Prostate gland (tissue), 2 donors: Measurements from ENCODE around the gene TGFBR3. TPM values are rescaled to one million over a fixed set of nuclear protein-coding genes. Genes with fewer than 3 reads are reported as not detected.

Experiments
- DNase-seq: peaks from one replicate; pipeline ENCODE4 v3.0.0-alpha.2; 2019; ENCODE audit warnings: low spot score
- H3K27ac ChIP-seq, 2 donors: fragments of 200-600 bp; sonication (generic); 2 replicates each; pipeline ENCODE4 v1.5.1; 2017 to 2019
- H3K27me3 ChIP-seq: fragments of 200-600 bp; sonication (generic); replicated peaks from 2 replicates; pipeline ENCODE4 v1.5.1; 2019; ENCODE audit not compliant: insufficient read depth
- H3K36me3 ChIP-seq, 2 donors: fragments of 200-600 bp; sonication (generic); 1 replicate in 1 of 2; 2 replicates in 1 of 2; pipeline versions ENCODE4 v1.5.1 to v1.8.1; 2017 to 2019
- H3K4me1 ChIP-seq: fragments of 200-600 bp; sonication (generic); replicated peaks from 2 replicates; pipeline ENCODE4 v1.5.1; 2019
- H3K4me3 ChIP-seq, 2 donors: fragments of 200-600 bp; sonication (generic); 2 replicates each; pipeline ENCODE4 v1.5.1; 2017 to 2019
- H3K9me3 ChIP-seq: fragments of 200-600 bp; sonication (generic); 2 replicates; pipeline ENCODE4 v1.5.1; 2017
- CTCF ChIP-seq, 4 experiments: fragments of 200-600 bp in 2 of 4; fragments of 450-650 bp in 2 of 4; sonication (generic) in 2 of 4; IDR thresholded peaks; 1 replicate in 3 of 4; 2 replicates in 1 of 4; pipeline ENCODE4 v1.5.1; 2016 to 2019; ENCODE audit warnings: antibody characterized with exemption in 4 of 4, mild to moderate bottlenecking in 2 of 4, moderate library complexity in 2 of 4
- POLR2A ChIP-seq: fragments of 450-650 bp; IDR thresholded peaks from one replicate; pipeline ENCODE4 v1.6.1; 2016; ENCODE audit warnings: antibody characterized with exemption, mild to moderate bottlenecking
- POLR2AphosphoS5 ChIP-seq: sonication (generic); formaldehyde crosslinking; IDR thresholded peaks from one replicate; pipeline ENCODE4 v1.6.1; 2017; ENCODE audit warnings: antibody characterized with exemption
- WGBS: methylation state at CpG from one replicate; pipeline ENCODE4 v1.1.5; 2018; 5-methylcytosine and 5-hydroxymethylcytosine counted together
- intact Hi-C: fragments of 100-400 bp; cut with DNase I; formaldehyde crosslinking; loops from one replicate; pipeline ENCODE4 v1.14.2; 2022
- total RNA-seq, 2 donors: library from RNA; depleted of rRNA; stranded (reverse); fragments of >200 nt; gene quantifications; one replicate each; pipeline ENCODE4 v1.1.0, GENCODE V29; 2016

TGFBR3 gene
- total RNA-seq, 2 donors from 2014 or later, result 26.4 to 51.7 TPM

DNA sequence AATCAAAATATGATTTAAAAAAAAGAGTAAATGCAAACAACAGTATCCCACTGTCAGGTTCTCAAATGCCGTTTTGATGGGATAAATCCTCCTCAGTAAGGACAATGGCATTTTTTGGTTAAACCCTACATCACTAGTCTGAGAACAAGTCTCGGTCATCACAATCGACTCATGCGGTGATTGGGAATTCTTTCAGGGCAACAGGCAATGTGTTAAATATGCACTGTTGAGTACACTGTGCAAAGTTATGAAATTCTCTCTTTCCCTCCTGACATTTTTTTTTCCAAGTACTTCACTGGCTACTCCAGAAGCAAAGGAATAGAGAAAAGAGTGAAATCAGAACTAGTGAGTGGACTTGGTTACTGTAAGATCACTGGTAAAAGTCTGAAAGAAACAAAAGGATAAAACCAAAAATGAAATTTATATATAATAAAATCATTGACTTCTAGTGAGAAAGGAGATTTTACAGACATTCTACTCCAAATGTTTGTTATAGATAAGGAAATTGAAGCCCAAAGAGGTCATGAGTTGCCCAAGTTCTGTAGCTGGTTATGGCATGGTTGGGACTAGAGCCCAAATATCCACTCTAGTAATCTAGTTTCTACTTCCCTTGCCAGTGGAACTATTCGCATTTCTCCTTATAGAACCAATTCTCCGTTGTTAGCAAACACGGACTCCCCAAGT, 111.3 kb downstream of the TGFBR3 start:
- TF ChIP-seq CTCF (IDR thresholded peaks at IDR 0.05) (no peak), POLR2A (no peak), POLR2AphosphoS5 (no peak)
- H3K27me3 ChIP-seq, result no peaks in the 10 kb centered on the region
- no peak overlapping the region for H3K27ac ChIP-seq
- no peak for DNase-seq
- H3K4me3 ChIP-seq, result no peak overlapping the region
- no peaks in the 10 kb centered on the region for H3K36me3 ChIP-seq
- intact Hi-C loops, result loop anchor here (5.0 kb wide), 1 partner anchor 32 kb away; no protein-coding TSS in a partner anchor
- H3K4me1 ChIP-seq, result no peaks in the 10 kb centered on the region
- WGBS, result 84% methylated on average over 7 of the region's 7 CpGs
- H3K9me3 ChIP-seq, result no peaks in the 10 kb centered on the region

DNA sequence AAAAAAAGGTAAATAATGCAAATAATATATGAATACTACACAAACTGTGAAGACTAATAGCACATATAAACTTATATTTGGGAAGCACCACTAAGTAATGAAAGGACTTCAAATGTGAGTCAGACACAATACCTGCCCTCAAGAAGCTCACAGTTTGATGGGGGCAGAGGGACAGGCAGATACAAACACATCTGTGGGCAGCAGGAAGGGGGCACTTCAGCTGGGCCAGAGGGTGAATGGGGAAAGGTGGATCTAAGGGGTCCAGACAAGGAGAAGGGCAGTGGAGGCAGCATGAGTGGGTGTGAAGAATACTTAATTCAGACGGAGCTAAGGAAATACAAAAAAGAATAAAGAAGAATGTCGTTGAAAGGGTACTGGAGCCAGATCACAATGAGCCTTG, 114.2 kb downstream of the TGFBR3 start:
- intact Hi-C loops, result no loop called here
- TF ChIP-seq POLR2A, result no peak
- TF ChIP-seq POLR2AphosphoS5, result no peak
- TF ChIP-seq CTCF (IDR thresholded peaks at IDR 0.05), result no peak
- Histone ChIP-seq H3K36me3 (no peaks in the 10 kb centered on the region), H3K27me3 (no peaks in the 10 kb centered on the region), H3K9me3 (no peaks in the 10 kb centered on the region), H3K4me1 (no peaks in the 10 kb centered on the region), H3K27ac (no peak overlapping the region), H3K4me3 (no peak overlapping the region)
- 92% methylated on average over 2 of the region's 2 CpGs for WGBS
- DNase-seq, result no peak

DNA sequence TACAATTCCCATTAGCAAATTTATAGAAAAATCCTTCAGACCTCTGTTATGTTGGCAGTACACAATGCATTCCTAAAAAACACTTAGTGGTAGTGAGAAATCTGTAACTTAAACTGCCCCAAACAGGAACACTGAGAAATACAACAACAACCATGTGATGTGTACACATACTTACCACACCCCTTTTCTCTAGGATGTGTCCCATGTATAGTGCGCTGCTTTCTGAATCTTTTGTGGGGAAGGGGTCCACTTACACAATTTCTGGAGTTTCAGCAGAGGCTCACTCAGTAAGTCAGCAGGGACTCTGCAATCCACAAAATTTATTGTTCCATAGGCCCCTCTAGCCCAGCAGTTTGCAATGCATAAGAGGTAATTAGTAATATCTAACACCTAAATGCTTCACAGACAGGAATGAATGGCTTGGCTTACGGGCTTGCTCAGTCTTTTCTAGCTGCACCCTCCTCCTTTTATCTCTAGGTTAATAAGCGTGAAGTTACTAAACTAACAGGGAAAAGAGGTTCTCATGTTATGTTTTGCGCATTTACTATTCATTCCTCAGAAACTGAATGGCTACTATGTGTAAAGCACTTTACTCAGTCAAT, 115.2 kb downstream of the TGFBR3 start:
- Histone ChIP-seq H3K27ac (no peak overlapping the region), H3K36me3 (no peaks in the 10 kb centered on the region), H3K4me3 (no peak overlapping the region), H3K27me3 (no peaks in the 10 kb centered on the region), H3K4me1 (no peaks in the 10 kb centered on the region), H3K9me3 (no peaks in the 10 kb centered on the region)
- TF ChIP-seq POLR2AphosphoS5 (no peak), CTCF (IDR thresholded peaks at IDR 0.05) (no peak), POLR2A (no peak)
- 93% methylated on average over 4 of the region's 4 CpGs for WGBS
- no peak for DNase-seq
- intact Hi-C loops, result no loop called here

GRCh38 chr1:91769742-91770141, 116.2 kb downstream of the TGFBR3 start:
- WGBS, result 80% methylated on average over 5 of the region's 5 CpGs
- intact Hi-C loops, result no loop called here

More at GRCh38 chr1:91769742-91770141, 116.2 kb downstream of the TGFBR3 start:
- no peak overlapping the region for H3K4me3 ChIP-seq
- H3K4me1 ChIP-seq, result no peaks in the 10 kb centered on the region
- DNase-seq, result no peak
- TF ChIP-seq POLR2A, result no peak
- TF ChIP-seq CTCF (IDR thresholded peaks at IDR 0.05), result no peak
- no peaks in the 10 kb centered on the region for H3K36me3 ChIP-seq
- no peaks in the 10 kb centered on the region for H3K9me3 ChIP-seq
- no peaks in the 10 kb centered on the region for H3K27me3 ChIP-seq
- no peak overlapping the region for H3K27ac ChIP-seq
